Measurements from ENCODE around the gene ARL10.

The ARL10 gene

GRCh38 chr5:176397736-176398420, 32.6 kb downstream of the ARL10 start:
- Histone ChIP-seq H4K8ac (ENCODE audit: low read depth, low read length) (no peak overlapping the region), H2AK5ac (ENCODE audit: low read length) (no peak overlapping the region), H3K27me3 (ENCODE audit: insufficient read depth, low read length) (no peaks in the 10 kb centered on the region), H2BK120ac (ENCODE audit: insufficient read depth, low read length, poor library complexity) (no peak overlapping the region), H3K4me2 (ENCODE audit: low read length) (no peak overlapping the region), H4K91ac (ENCODE audit: low read depth, low read length) (no peak overlapping the region), H3K27ac (ENCODE audit: low read depth, low read length) (no peak overlapping the region), H3K4me3 (ENCODE audit: low read depth, low read length) (no peak overlapping the region), H3K14ac (ENCODE audit: low read length) (no peak overlapping the region), H2BK5ac (ENCODE audit: low read depth, low read length, poor library complexity) (no peak overlapping the region), H2BK12ac (ENCODE audit: low read length) (no peak overlapping the region), H3K9ac (ENCODE audit: low read length) (no peak overlapping the region), H3K4ac (ENCODE audit: low read depth, low read length) (no peak overlapping the region), H4K12ac (ENCODE audit: low read depth, low read length) (no peak overlapping the region), H3K79me2 (ENCODE audit: control insufficient read depth, insufficient read depth, low read length, poor library complexity) (no peaks in the 10 kb centered on the region), H2AFZ (ENCODE audit: insufficient read depth, low read length, poor library complexity) (no peak overlapping the region), H3K79me1 (ENCODE audit: low read length) (peaks cover 2% of the 10 kb centered on the region), H3K23ac (ENCODE audit: low read length) (no peak overlapping the region), H3K36me3 (ENCODE audit: control insufficient read depth in 1 of 2, insufficient read depth in 2 of 2, low read length in 2 of 2) (peaks cover 40 to 48% of the 10 kb centered on the region in 2 experiments), H3K4me1 (ENCODE audit: control insufficient read depth in 1 of 2, insufficient read depth in 2 of 2, low read length in 2 of 2) (peaks cover 5 to 11% of the 10 kb centered on the region in 2 experiments), H3K9me3 (ENCODE audit: insufficient read depth, low read depth, low read length) (no peaks in the 10 kb centered on the region), H3K18ac (ENCODE audit: low read length) (no peak overlapping the region)
- no CpG with 5 or more reads among the region's 18 CpGs for WGBS (ENCODE audit: extremely low coverage, insufficient coverage, insufficient read length)
- DNase-seq = no peak

DNA sequence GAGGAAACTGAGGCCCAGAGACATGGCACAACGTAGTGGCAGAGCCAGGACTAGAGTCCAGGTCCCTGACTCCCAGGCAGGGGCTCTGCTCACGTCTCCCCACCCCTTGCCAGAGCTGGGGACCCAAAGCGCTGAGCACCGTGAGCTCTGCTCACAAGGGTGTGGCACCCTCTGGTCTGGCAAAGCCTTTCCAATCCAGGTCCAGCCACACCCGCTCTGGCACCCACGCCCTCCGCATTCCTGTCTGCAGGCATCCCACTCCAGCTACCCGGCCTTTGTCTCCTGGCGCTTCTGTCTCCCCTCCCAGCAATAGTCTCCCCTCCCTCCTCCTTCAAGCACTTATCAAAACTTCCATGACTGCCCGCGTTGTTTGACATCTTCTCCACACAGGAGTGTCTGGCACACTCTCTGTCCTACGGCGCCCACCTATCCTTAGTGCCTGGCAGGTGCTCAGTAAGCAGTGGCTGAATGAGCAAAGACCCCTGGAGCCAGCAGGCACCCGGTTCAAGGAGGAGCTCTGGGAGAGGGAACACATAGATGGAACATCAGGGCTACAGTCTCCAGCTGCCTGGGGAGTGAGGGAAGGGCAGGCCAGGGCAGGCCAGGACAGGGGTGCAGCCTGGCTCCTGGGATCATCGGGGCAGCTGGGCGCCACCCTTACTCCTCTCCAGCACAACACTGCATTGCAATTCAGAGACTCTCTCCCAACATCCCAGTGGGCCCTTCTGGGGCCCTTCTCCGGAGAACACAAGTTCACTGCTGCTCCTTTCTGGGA, 35.3 kb downstream of the ARL10 start:
- Histone ChIP-seq H4K91ac (ENCODE audit: low read depth, low read length) (no peak overlapping the region), H3K27ac (ENCODE audit: low read depth, low read length) (no peak overlapping the region), H3K14ac (ENCODE audit: low read length) (no peak overlapping the region), H3K27me3 (ENCODE audit: insufficient read depth, low read length) (no peaks in the 10 kb centered on the region), H2AK5ac (ENCODE audit: low read length) (no peak overlapping the region), H4K12ac (ENCODE audit: low read depth, low read length) (peak overlapping the region; percentile 49), H3K23ac (ENCODE audit: low read length) (no peak overlapping the region), H3K18ac (ENCODE audit: low read length) (no peak overlapping the region), H2AFZ (ENCODE audit: insufficient read depth, low read length, poor library complexity) (no peak overlapping the region), H2BK5ac (ENCODE audit: low read depth, low read length, poor library complexity) (no peak overlapping the region), H3K4me2 (ENCODE audit: low read length) (no peak overlapping the region), H3K79me2 (ENCODE audit: control insufficient read depth, insufficient read depth, low read length, poor library complexity) (no peaks in the 10 kb centered on the region), H2BK12ac (ENCODE audit: low read length) (no peak overlapping the region), H2BK120ac (ENCODE audit: insufficient read depth, low read length, poor library complexity) (no peak overlapping the region), H3K9me3 (ENCODE audit: insufficient read depth, low read depth, low read length) (no peaks in the 10 kb centered on the region), H3K4ac (ENCODE audit: low read depth, low read length) (no peak overlapping the region), H3K4me3 (ENCODE audit: low read depth, low read length) (no peak overlapping the region), H3K79me1 (ENCODE audit: low read length) (peaks cover 2% of the 10 kb centered on the region), H3K4me1 (ENCODE audit: control insufficient read depth in 1 of 2, insufficient read depth in 2 of 2, low read length in 2 of 2) (peaks cover 5 to 11% of the 10 kb centered on the region in 2 experiments), H4K8ac (ENCODE audit: low read depth, low read length) (no peak overlapping the region), H3K36me3 (ENCODE audit: control insufficient read depth in 1 of 2, insufficient read depth in 2 of 2, low read length in 2 of 2) (peaks cover 39 to 40% of the 10 kb centered on the region in 2 experiments), H3K9ac (ENCODE audit: low read length) (no peak overlapping the region)
- WGBS (ENCODE audit: extremely low coverage, insufficient coverage, insufficient read length) = no CpG with 5 or more reads among the region's 17 CpGs
- DNase-seq = no peak

- Histone ChIP-seq H2BK120ac (ENCODE audit: insufficient read depth, low read length, poor library complexity) (no peak overlapping the region), H3K9me3 (ENCODE audit: insufficient read depth, low read depth, low read length) (peaks cover 4% of the 10 kb centered on the region), H3K18ac (ENCODE audit: low read length) (no peak overlapping the region), H2AK5ac (ENCODE audit: low read length) (no peak overlapping the region), H2BK12ac (ENCODE audit: low read length) (no peak overlapping the region), H3K4me1 (ENCODE audit: control insufficient read depth in 1 of 2, insufficient read depth in 2 of 2, low read length in 2 of 2) (peaks cover 5 to 8% of the 10 kb centered on the region in 2 experiments), H2BK5ac (ENCODE audit: low read depth, low read length, poor library complexity) (no peak overlapping the region), H3K4ac (ENCODE audit: low read depth, low read length) (no peak overlapping the region), H4K8ac (ENCODE audit: low read depth, low read length) (no peak overlapping the region), H3K36me3 (ENCODE audit: control insufficient read depth in 1 of 2, insufficient read depth in 2 of 2, low read length in 2 of 2) (peaks cover 45 to 47% of the 10 kb centered on the region in 2 experiments), H4K91ac (ENCODE audit: low read depth, low read length) (no peak overlapping the region), H3K27me3 (ENCODE audit: insufficient read depth, low read length) (no peaks in the 10 kb centered on the region), H3K23ac (ENCODE audit: low read length) (no peak overlapping the region), H3K4me2 (ENCODE audit: low read length) (no peak overlapping the region), H3K27ac (ENCODE audit: low read depth, low read length) (no peak overlapping the region), H3K4me3 (ENCODE audit: low read depth, low read length) (no peak overlapping the region), H2AFZ (ENCODE audit: insufficient read depth, low read length, poor library complexity) (no peak overlapping the region), H3K14ac (ENCODE audit: low read length) (no peak overlapping the region), H4K12ac (ENCODE audit: low read depth, low read length) (no peak overlapping the region), H3K79me1 (ENCODE audit: low read length) (peaks cover 1% of the 10 kb centered on the region), H3K79me2 (ENCODE audit: control insufficient read depth, insufficient read depth, low read length, poor library complexity) (no peaks in the 10 kb centered on the region), H3K9ac (ENCODE audit: low read length) (no peak overlapping the region)
- WGBS (ENCODE audit: extremely low coverage, insufficient coverage, insufficient read length) = no CpG with 5 or more reads among the region's 22 CpGs
- DNase-seq = no peak
Observed at GRCh38 chr5:176401281-176402205, 36.3 kb downstream of the ARL10 start.

DNA sequence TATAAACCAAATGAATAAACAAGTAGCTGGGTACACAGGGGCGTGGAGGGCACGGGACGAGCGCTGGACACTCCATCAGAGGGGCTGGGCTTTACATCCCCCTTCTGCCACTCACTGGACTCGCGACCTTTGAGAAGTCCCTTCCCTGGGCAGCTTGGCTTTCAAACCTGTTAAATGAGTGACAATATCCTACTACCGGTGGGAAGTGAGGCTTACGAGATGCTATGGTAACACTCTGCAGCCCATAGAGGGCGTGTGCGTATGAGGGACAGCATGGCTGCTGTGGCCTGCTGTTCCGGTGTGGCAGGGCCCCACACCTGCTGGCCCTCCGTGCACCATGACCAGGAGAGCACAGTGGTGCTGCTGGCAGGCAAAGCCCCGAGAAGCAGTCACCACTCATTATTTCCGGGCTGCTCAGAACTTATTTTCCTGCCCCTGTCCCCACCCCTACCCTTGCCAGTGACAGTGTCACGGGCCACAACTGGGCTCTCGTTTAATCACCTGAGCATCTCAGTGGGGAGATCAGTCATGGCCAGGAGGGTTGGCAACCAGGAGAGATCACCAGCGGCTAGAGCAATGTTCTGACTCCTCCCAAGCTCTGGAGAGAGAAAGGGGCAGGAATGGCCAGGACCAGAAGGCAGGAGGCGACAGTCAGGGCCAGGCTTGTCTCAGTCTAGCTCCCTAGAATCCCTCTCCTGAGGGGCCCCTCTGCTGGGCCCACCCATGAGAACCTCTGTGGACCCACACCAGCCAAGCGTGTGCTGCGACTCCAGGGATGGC, 40.6 kb downstream of the ARL10 start:
- Histone ChIP-seq H4K91ac (ENCODE audit: low read depth, low read length) (no peak overlapping the region), H2BK5ac (ENCODE audit: low read depth, low read length, poor library complexity) (no peak overlapping the region), H2AK5ac (ENCODE audit: low read length) (no peak overlapping the region), H3K4me3 (ENCODE audit: low read depth, low read length) (no peak overlapping the region), H2AFZ (ENCODE audit: insufficient read depth, low read length, poor library complexity) (no peak overlapping the region), H3K4me2 (ENCODE audit: low read length) (no peak overlapping the region), H3K14ac (ENCODE audit: low read length) (no peak overlapping the region), H3K36me3 (ENCODE audit: control insufficient read depth in 1 of 2, insufficient read depth in 2 of 2, low read length in 2 of 2) (peaks cover 51 to 54% of the 10 kb centered on the region in 2 experiments), H3K23ac (ENCODE audit: low read length) (no peak overlapping the region), H3K79me1 (ENCODE audit: low read length) (no peaks in the 10 kb centered on the region), H4K8ac (ENCODE audit: low read depth, low read length) (no peak overlapping the region), H3K9ac (ENCODE audit: low read length) (no peak overlapping the region), H3K9me3 (ENCODE audit: insufficient read depth, low read depth, low read length) (peaks cover 5% of the 10 kb centered on the region), H3K4ac (ENCODE audit: low read depth, low read length) (no peak overlapping the region), H3K18ac (ENCODE audit: low read length) (no peak overlapping the region), H3K79me2 (ENCODE audit: control insufficient read depth, insufficient read depth, low read length, poor library complexity) (no peaks in the 10 kb centered on the region), H3K4me1 (ENCODE audit: control insufficient read depth in 1 of 2, insufficient read depth in 2 of 2, low read length in 2 of 2) (no peaks in the 10 kb centered on the region), H3K27me3 (ENCODE audit: insufficient read depth, low read length) (no peaks in the 10 kb centered on the region), H3K27ac (ENCODE audit: low read depth, low read length) (no peak overlapping the region), H2BK120ac (ENCODE audit: insufficient read depth, low read length, poor library complexity) (no peak overlapping the region), H4K12ac (ENCODE audit: low read depth, low read length) (no peak overlapping the region), H2BK12ac (ENCODE audit: low read length) (no peak overlapping the region)
- no CpG with 5 or more reads among the region's 20 CpGs for WGBS (ENCODE audit: extremely low coverage, insufficient coverage, insufficient read length)
- DNase-seq = peak in 1 of 2 donors; percentile 62

All from trophoblast cell (in vitro differentiated cells and primary cell).